Lower leg skin (tissue), 4 donors: Measurements from ENCODE around the gene CLPSL1. TPM values are rescaled to one million over a fixed set of nuclear protein-coding genes. Genes with fewer than 3 reads are reported as not detected.

Source experiments
- DNase-seq, 2 donors: peaks; one replicate each; pipeline ENCODE4 v3.0.0-alpha.2; 2019; ENCODE audit warnings: low spot score in 2 of 2
- H3K4me3 ChIP-seq: fragments of 200-600 bp; sonication (generic); 2 replicates; pipeline ENCODE4 v1.5.1; 2017; ENCODE audit warnings: mild to moderate bottlenecking, low read depth; ENCODE audit not compliant: poor library complexity, severe bottlenecking
- POLR2A ChIP-seq, 2 donors: fragments of 450-650 bp; IDR thresholded peaks; one replicate each; pipeline ENCODE4 v1.6.1; 2016 to 2017; ENCODE audit warnings: antibody characterized with exemption in 2 of 2, mild to moderate bottlenecking in 1 of 2, moderate library complexity in 1 of 2
- WGBS, 2 donors: methylation state at CpG; one replicate each; pipeline ENCODE4 v1.1.5; 2018; 5-methylcytosine and 5-hydroxymethylcytosine counted together
- intact Hi-C: fragments of 100-400 bp; cut with DNase I; formaldehyde crosslinking; loops from one replicate; pipeline ENCODE4 v1.15.0; 2023; ENCODE audit warnings: low total_unique reads
- total RNA-seq, 4 donors: library from RNA; depleted of rRNA; stranded (reverse); fragments of >200 nt; gene quantifications; one replicate each; pipeline ENCODE4 v1.1.0, GENCODE V29; 2016
- TF ChIP-seq, protein P1 (sequence below), 3 donors: fragments of 450-650 bp; IDR thresholded peaks; one replicate each; pipeline ENCODE4 v1.5.1; 2016; ENCODE audit warnings: antibody characterized with exemption in 3 of 3, mild to moderate bottlenecking in 3 of 3, moderate library complexity in 2 of 3

The CLPSL1 gene
- total RNA-seq, 4 donors from 2014 or later, result not detected

DNA sequence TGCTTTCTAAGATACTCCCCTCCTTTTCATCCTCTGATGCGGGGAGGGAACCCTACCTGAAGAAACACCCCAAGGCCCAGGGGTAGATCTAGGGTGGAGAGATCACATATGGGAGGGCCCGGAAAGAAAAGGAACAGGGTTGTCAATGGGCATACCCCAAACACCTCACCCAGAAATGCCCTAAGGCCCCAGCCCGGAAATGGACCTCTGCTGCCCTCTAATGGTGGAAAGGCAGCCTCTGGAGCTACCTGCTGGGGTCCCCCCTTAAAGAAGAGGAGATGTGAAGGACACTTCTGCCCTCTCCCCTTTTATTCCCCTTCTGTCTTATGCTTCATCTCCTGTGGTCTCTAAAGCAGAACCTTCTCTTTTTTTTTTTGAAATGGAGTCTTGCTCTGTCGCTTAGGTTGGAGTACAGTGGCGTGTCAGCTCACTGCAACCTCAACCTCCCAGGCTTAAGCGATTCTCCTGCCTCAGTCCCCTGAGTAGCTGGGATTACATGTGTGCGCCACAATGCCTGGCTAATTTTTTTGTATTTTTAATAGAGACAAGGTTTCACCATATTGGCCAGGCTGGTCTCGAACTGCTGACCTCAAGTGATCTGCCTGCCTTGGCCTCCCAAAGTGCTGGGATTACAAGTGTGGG lies 44.4 kb upstream of the CLPSL1 start:
- intact Hi-C loops, result loop anchor here (5.0 kb wide), 2 partner anchors 154 to 214 kb away; no protein-coding TSS in a partner anchor
- DNase-seq, result peak in 1 of 2 donors; percentile 96
- WGBS, 2 donors, result 55 to 63% methylated on average over 8 of the region's 8 CpGs

DNA sequence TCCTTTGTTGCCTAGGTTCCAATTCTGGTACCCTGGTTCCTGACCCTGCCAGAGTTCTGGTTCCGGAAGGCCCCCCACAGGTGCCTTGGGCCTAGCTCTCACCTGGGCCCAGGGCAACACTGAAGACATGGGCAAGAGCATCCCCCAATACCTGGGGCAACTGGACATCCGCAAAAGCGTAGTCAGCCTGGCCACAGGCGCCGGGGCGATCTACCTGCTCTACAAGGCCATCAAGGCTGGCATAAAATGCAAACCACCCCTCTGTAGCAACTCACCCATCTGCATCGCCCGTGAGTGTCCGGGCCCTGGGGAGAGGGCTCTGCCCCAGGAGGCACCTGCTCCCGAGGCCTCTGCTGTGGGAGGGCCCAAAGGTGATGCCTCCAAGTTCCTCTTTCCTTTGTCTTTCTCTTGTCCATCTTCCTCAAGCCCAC lies 43.8 kb upstream of the CLPSL1 start, which contains the start of gene ARMC12:
Gene ARMC12 (plus strand): TSS at position 51 of the 431 bp plus-strand sequence. CDS start 77 bp downstream, at position 128.
- WGBS, 2 donors, result 91 to 92% methylated on average over 10 of the region's 10 CpGs
- no peak for DNase-seq
- no peak within 1 kb of the TSS for H3K4me3 ChIP-seq
- TF ChIP-seq, protein P1, sequence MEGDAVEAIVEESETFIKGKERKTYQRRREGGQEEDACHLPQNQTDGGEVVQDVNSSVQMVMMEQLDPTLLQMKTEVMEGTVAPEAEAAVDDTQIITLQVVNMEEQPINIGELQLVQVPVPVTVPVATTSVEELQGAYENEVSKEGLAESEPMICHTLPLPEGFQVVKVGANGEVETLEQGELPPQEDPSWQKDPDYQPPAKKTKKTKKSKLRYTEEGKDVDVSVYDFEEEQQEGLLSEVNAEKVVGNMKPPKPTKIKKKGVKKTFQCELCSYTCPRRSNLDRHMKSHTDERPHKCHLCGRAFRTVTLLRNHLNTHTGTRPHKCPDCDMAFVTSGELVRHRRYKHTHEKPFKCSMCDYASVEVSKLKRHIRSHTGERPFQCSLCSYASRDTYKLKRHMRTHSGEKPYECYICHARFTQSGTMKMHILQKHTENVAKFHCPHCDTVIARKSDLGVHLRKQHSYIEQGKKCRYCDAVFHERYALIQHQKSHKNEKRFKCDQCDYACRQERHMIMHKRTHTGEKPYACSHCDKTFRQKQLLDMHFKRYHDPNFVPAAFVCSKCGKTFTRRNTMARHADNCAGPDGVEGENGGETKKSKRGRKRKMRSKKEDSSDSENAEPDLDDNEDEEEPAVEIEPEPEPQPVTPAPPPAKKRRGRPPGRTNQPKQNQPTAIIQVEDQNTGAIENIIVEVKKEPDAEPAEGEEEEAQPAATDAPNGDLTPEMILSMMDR (IDR thresholded peaks at IDR 0.05), result no peak
- no peak for TF ChIP-seq POLR2A (IDR thresholded peaks at IDR 0.05)
- intact Hi-C loops, result loop anchor here (5.0 kb wide), 2 partner anchors 155 to 215 kb away; no protein-coding TSS in a partner anchor

More for the DNA sequence above, 44.4 kb upstream of the CLPSL1 start:
- no peak overlapping the region for H3K4me3 ChIP-seq
- TF ChIP-seq, protein P1 (IDR thresholded peaks at IDR 0.05), result peak in 1 of 3 donors; percentile 18
- TF ChIP-seq POLR2A (IDR thresholded peaks at IDR 0.05), result no peak

DNA sequence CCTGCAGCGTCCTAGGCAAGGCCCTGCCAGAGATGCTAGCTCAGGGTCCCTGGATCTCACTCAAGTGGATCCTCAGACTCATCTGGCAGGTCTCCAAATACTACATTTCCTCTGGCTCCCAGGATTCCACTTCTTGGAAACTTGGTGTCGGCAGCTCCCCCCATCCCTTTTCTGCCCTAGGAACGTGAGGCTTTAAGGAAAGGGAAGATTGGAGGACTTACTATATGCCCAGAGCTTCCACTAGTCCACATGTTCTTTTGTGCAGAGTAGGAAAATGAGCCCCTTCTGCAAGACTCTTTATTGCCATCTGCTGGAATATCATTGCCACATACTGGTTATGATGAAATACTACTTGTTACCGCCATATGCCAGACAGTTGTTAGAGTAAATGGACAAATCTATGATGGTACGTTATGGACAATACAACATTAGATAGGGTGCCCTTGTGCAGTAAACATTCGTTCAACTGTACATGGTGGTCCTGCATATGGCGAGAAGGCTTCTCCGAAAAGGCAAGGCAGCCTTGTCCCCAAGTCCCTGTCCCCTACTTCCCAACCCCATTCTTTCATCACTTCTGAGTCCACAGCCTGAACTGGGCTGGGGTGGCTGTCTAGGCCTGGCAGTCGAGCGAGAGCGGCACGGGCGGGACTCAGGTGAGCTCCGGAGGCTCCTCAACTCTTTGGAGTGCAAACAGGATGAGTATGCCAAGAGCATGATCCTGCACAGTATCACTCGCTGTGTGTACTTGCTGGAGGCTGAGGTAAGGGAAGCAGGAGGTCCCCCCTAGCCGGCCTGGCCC lies 43.2 kb upstream of the CLPSL1 start:
- no peak for DNase-seq
- H3K4me3 ChIP-seq, result no peak overlapping the region
- WGBS, 2 donors, result 52 to 57% methylated on average over 15 to 16 of the region's 16 CpGs
- intact Hi-C loops, result loop anchor here (5.0 kb wide), 2 partner anchors 155 to 215 kb away; no protein-coding TSS in a partner anchor
- TF ChIP-seq POLR2A (IDR thresholded peaks at IDR 0.05), result no peak
- TF ChIP-seq, protein P1 (IDR thresholded peaks at IDR 0.05), result peak in 1 of 3 donors; percentile 82

DNA sequence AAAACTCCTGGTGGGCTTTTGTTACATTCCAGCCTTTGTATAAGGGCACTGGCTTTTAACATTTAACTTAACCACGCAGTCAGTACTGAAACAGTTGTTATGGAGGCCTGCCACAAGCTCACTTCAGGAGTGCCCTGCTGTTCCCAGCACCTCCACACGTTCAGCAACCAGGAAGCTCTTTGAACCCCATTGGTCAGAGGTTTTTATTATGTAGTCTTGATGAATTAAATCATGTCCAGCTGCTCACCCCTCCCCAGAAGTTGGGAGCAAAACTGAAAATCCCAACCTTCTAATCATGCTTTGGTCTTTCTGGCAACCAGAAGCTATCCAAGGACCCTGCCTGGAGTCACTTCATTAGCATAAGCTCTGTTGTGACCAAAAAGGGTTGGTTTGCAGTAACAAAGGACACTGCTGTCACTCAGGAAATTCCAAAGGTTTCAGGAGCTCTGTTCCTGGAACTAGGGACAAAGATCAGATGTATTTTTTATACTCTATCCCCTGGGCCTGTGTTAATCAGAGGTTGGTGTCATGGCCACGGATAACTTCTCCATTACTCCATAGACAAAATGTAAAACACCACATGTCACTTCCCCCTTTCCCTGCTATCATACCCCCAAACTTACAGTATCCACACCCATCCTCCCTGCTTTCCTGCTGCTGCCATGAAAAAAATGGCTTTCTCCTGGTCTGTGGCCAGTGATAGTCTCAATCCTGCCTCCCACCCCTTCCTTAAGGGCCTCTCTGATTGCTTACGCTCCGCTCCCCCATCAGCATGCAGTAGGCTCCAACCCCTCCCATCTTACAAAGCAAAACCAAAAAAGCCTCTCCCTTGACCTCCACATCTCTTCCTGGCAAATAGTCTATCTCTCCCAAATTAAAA lies 40.9 kb upstream of the CLPSL1 start:
- intact Hi-C loops, result loop anchor here (5.0 kb wide), 2 partner anchors 158 to 218 kb away; no protein-coding TSS in a partner anchor
- no peak overlapping the region for H3K4me3 ChIP-seq
- DNase-seq, result no peak
- no peak for TF ChIP-seq POLR2A (IDR thresholded peaks at IDR 0.05)
- TF ChIP-seq, protein P1 (IDR thresholded peaks at IDR 0.05), result no peak
- WGBS, 2 donors, result 79 to 81% methylated on average over 5 of the region's 5 CpGs

DNA sequence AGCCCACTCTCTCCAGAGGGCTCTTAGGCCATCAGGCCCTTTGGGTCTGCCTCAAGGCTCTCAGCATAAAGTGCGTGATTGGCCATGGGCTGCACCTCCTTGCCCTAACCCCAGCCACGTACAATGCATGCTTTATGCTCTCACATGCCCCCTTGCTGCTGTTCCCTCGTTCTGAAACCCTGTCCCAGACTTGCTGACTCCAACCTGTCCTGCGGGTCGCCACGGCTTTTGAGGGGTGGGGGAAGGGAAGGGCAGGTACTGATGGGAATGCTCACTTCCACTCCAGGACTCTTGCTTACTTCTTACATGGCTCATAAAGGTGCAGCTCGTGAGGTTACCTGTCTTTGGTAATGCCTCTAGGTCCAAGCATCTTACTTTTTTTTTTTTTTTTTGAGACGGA lies 38.0 kb upstream of the CLPSL1 start:
- DNase-seq, result no peak
- H3K4me3 ChIP-seq, result no peak overlapping the region
- WGBS, 2 donors, result 61 to 64% methylated on average over 8 of the region's 8 CpGs
- TF ChIP-seq, protein P1 (IDR thresholded peaks at IDR 0.05), result no peak
- TF ChIP-seq POLR2A (IDR thresholded peaks at IDR 0.05), result no peak
- intact Hi-C loops, result no loop called here
